Vagina (tissue), 2 donors: ENCODE data around the gene KAT7.

Experiments used
- CTCF ChIP-seq, 3 experiments: fragments of 450-650 bp in 2 of 3; fragments of 200-600 bp in 1 of 3; sonication (generic) in 1 of 3; IDR thresholded peaks; one replicate each; pipeline ENCODE4 v1.5.1; 2017 to 2019; ENCODE audit warnings: antibody characterized with exemption in 3 of 3, mild to moderate bottlenecking in 2 of 3, moderate library complexity in 2 of 3
- POLR2A ChIP-seq, 2 donors: fragments of 450-650 bp; IDR thresholded peaks; one replicate each; pipeline ENCODE4 v1.6.1; 2017; ENCODE audit warnings: antibody characterized with exemption in 2 of 2, mild to moderate bottlenecking in 2 of 2, moderate library complexity in 2 of 2
- POLR2AphosphoS5 ChIP-seq, 2 donors: sonication (generic); formaldehyde crosslinking; IDR thresholded peaks; one replicate each; pipeline ENCODE4 v1.9.0; 2017; ENCODE audit warnings: antibody characterized with exemption in 2 of 2, mild to moderate bottlenecking in 2 of 2, low read depth in 1 of 2; ENCODE audit not compliant: insufficient read depth in 1 of 2

DNA sequence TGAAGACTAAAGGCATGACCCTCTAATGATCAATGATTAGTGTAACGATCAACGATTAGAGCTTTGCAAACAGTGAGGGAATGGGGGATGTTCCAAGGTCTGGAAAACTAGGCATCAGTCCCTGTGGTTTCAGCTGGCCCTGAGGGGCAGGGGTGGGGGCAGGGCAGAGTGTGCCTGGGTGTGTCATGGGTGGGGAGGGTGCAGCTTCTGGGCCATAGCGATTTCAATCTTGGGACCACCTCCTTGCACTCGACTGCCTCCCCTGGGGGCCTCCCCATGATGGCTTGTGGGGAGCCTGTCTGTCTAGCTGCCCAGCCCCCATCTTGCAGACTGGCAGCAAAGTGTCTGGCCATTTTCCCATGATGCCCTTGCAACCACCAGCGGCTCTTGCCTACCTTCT lies 51.0 kb downstream of the KAT7 start:
- TF ChIP-seq CTCF (IDR thresholded peaks at IDR 0.05) (no peak), POLR2AphosphoS5 (IDR thresholded peaks at IDR 0.05; ENCODE audit: insufficient read depth in 1 of 2, low read depth in 1 of 2) (no peak), POLR2A (IDR thresholded peaks at IDR 0.05) (no peak)
